GM18499 (cell line): Measurements from ENCODE around the gene CBX1.
"Not testable (repeated sequence)": the region's sequence is repeated elsewhere in the genome, so short reads cannot be mapped to it uniquely, and the experiment has no call there.

ENCODE experiments used
- ATAC-seq: cut with Tn5 transposase; IDR thresholded peaks from one replicate; pipeline ENCODE4 v1.9.1; 2021; ENCODE audit warnings: moderate number of reproducible peaks; ENCODE audit not compliant: insufficient read depth, unreplicated experiment

CBX1 gene

GRCh38 chr17:48074322-48075081 is 26.8 kb downstream of the CBX1 start:
- no peak for ATAC-seq

DNA sequence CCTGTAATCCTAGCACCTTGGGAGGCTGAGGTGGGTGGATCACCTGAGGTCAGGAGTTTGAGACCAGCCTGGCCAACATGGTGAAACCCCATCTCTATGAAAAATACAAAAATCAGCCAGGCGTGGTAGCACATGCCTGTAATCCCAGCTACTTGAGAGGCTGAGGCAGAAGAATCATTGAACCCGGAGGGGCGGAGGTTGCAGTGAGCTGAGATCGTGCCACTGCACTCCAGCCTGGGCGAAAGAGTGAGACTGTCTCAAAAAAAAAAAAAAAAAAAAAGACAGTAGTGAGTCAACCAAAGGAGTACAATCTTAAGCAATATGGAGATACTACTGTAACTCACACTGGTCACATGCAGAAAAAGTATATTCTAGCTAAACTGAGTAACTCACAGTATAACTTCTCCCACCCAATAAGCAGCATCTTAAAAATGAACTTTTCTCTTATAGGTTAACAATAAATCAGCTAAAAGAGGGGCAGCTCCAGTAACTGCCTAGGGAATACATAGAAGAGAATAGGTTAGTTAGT is 27.6 kb downstream of the CBX1 start:
- not testable (repeated sequence) for ATAC-seq

DNA sequence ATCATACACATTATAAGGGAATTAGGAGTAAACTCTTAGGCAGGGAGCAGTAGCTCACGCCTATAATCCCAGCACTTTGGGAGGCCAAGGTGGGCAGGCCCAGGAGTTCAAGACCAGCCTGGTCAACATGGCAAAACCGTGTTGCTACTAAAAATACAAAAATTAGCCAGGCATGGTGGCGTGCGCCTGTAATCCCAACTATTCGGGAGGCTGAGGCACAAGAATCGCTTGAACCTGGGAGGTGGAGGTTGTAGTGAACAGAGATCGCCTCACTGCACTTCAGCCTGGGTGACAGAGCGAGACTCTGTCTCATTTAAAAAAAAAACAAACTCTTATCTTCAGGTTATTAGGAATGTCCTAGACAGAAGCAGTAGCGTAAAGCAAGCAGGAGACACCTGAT is 28.5 kb downstream of the CBX1 start:
- ATAC-seq = not testable (repeated sequence)

DNA sequence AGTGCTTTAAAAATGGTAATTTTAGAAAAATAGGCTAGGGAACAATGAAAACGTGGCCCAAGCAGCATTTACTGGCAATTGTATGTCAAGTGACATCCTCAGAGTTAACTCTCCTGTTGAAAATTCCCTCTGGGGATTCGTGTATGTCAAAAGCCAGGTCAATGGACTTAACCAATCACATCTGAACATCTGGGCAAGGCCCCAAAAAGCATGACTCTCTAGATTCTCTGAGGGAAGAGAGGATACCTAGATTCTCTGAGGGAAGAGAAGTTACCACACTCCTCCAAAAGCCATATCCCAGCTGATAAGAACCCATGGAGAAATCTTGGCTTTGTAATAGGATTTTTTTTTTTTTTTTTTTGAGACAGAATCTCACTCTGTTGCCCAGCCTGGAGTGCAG is 29.6 kb downstream of the CBX1 start:
- ATAC-seq = no peak

DNA sequence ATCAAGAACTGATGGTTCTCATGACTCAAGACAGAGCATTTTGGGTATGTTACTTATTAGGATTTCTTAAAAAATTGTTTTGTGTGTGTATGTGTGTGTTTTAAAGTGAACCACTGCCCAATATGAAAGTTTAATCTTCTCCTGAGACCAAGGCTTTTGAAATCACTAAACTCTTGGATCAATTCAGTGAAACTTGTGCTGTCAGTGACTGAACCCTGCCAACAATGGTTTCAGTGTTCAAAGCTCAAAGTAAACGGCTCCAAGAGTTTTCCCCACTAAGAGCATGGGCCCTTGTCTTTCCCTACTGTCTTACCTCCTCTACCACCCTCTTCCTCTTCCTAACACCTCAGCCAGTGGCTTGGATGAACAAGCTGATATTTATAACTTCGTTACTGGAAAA is 31.1 kb downstream of the CBX1 start:
- ATAC-seq = no peak

- ATAC-seq = no peak
These were observed 32.8 kb downstream of the CBX1 start for GRCh38 chr17:48068491-48068961.

- not testable (repeated sequence) for ATAC-seq
These were observed 33.5 kb downstream of the CBX1 start for GRCh38 chr17:48067808-48068207.

GRCh38 chr17:48067245-48067644 is 34.0 kb downstream of the CBX1 start:
- no peak for ATAC-seq

- ATAC-seq = no peak
These were observed 34.6 kb downstream of the CBX1 start for GRCh38 chr17:48066656-48067055.

GRCh38 chr17:48066192-48066591 is 35.1 kb downstream of the CBX1 start:
- no peak for ATAC-seq

GRCh38 chr17:48064638-48065037 is 36.6 kb downstream of the CBX1 start:
- no peak for ATAC-seq

DNA sequence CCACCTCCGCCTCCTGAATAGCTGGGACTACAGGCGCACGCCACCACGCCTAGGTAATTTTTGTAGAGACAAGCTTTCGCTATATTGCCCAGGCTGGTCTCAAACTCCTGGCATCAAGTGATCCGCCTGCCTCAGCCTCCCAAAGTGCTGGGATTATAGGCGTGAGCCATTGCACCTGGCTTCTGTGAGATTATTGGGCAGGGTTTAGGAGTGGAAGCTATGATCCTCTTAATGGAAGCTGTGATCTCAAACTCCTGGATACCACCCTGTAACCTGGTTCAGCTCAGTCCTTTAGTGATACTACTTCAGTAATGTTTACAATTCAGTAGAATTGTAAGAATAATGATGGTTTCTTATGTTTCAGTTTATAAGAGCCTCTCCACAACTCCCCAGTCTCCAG is 39.0 kb downstream of the CBX1 start:
- no peak for ATAC-seq

DNA sequence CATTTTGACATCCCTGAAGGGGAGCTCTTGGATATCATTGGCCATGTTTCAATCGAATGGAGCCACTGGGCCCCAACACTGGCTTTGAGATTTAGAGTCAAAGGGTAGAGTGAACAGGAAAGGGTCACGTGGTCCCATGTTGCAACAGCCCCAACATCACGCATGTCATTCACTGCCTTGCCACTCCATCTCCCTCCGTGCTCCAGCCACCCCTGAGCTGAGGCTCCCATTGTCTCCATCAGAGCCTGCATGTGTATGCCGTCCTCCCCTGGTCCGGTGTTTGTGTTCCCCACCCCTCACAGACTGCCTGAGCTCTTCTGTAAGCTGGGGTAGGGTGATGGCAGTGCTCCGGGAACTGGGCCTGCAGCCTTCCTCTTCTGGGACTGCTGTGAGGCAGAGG is 41.0 kb downstream of the CBX1 start:
- ATAC-seq = no peak

DNA sequence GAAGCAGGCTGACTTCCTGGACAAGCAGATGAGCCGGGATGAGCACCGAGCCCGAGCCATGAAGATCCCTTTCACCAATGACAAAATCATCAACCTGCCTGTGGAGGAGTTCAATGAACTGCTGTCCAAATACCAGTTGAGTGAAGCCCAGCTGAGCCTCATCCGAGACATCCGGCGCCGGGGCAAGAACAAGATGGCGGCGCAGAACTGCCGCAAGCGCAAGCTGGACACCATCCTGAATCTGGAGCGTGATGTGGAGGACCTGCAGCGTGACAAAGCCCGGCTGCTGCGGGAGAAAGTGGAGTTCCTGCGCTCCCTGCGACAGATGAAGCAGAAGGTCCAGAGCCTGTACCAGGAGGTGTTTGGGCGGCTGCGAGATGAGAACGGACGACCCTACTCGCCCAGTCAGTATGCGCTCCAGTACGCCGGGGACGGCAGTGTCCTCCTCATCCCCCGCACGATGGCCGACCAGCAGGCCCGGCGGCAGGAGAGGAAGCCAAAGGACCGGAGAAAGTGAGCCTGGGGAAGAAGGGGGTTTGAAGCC is 42.1 kb downstream of the CBX1 start:
- no peak for ATAC-seq

DNA sequence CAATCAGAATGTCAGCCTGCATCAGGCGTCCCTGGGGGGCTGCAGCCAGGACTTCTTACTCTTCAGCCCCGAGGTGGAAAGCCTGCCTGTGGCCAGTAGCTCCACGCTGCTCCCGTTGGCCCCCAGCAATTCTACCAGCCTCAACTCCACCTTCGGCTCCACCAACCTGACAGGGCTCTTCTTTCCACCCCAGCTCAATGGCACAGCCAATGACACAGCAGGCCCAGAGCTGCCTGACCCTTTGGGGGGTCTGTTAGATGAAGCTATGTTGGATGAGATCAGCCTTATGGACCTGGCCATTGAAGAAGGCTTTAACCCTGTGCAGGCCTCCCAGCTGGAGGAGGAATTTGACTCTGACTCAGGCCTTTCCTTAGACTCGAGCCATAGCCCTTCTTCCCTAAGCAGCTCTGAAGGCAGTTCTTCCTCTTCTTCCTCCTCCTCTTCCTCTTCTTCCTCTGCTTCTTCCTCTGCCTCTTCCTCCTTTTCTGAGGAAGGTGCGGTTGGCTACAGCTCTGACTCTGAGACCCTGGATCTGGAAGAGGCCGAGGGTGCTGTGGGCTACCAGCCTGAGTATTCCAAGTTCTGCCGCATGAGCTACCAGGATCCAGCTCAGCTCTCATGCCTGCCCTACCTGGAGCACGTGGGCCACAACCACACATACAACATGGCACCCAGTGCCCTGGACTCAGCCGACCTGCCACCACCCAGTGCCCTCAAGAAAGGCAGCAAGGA is 42.7 kb downstream of the CBX1 start:
- ATAC-seq = no peak

DNA sequence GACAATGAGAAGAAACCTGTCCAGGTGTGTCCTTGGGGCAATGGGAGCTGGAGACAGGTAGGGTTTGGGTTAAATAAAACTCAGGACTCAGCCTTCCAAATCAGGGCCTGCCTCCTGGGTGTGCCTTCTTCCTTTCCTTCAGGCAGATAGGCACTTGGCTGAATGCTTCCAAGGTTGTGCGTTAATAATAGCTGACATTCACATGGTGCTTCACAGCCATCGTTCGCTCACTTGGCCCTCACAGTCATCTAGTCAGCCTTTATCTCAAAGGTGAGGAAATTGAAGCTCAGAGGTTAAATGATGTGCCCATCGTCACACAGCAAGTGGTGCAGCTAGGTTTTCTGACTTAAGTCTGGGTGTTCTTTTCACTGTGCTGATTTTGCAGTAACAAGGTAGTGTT is 43.7 kb downstream of the CBX1 start:
- ATAC-seq = no peak

DNA sequence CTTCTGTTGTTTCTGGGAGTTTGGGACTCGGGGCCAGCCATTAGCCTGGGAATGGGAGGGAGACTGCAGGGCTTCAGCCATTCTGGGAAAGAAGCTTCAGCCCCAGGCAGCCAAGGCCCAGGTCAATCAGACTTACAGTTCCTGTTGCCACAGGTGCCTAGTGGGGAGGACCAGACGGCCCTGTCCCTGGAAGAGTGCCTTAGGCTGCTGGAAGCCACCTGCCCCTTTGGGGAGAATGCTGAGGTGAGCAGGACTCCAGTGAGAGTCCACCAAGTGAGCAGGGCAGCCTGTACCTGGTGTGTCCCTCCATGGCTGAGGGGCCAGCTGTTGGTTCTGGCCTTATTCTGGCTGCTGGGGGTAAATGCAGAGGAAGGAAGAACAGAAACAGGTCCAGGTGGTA is 44.4 kb downstream of the CBX1 start:
- no peak for ATAC-seq

DNA sequence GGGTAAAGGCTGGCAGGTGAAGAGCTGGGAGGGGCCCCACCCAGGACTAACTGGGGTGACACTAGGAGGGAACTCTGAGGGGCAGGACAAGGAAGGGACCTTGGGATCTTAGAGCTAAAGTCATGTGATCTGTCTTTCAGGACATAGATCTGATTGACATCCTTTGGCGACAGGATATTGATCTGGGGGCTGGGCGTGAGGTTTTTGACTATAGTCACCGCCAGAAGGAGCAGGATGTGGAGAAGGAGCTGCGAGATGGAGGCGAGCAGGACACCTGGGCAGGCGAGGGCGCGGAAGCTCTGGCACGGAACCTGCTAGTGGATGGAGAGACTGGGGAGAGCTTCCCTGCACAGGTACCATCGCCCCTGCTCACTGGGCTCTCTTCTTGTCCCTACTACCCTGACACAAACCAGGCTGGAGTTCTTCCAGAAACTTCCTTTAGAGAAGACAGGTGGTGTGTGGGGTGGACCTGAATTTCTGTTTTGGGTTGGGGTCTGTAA is 45.0 kb downstream of the CBX1 start:
- no peak for ATAC-seq

GRCh38 chr17:48055531-48056245 is 45.6 kb downstream of the CBX1 start:
- no peak for ATAC-seq
